ENCODE data around the gene B3GNT8.
A peak's percentile ranks its signal among the peaks of the same experiment; 100 is the strongest.

The B3GNT8 gene

DNA sequence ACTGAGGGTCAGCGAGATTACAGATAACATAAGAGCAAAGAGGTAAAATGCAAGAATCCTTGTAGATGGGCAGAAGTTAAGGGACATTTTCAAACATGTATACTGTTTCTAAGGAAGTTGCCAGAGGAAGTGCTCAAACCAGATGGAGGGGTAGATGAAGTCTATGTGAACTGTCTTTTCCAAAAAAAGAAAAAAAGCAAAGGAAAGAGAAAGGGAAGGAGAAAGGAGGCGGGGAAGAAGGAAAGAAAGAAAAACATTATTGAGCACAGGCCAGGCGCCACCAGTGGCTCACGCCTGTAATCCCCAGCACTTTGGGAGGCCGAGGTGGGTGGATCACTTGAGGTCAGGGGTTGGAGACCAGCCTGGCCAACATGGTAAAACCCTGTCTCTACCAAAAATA is 7.3 kb upstream of the B3GNT8 start:
- H3K4me1 ChIP-seq (ENCODE audit: low read length), result peaks cover 7% of the 10 kb centered on the region
- H3K27ac ChIP-seq (ENCODE audit: low read length), result no peak overlapping the region

GRCh38 chr19:41433171-41433570 is 6.0 kb upstream of the B3GNT8 start:
- Histone ChIP-seq H3K27ac (ENCODE audit: low read length) (no peak overlapping the region), H3K4me3 (ENCODE audit: low read length) (no peak overlapping the region), H4K20me1 (ENCODE audit: insufficient read depth, low read length) (no peaks in the 10 kb centered on the region), H3K4me1 (ENCODE audit: low read length) (no peaks in the 10 kb centered on the region), H2AFZ (ENCODE audit: low read depth, low read length) (no peak overlapping the region), H3K79me2 (ENCODE audit: low read length) (peaks cover 5% of the 10 kb centered on the region), H3K36me3 (replicated peaks; ENCODE audit: low read depth, low read length) (peaks cover 36% of the 10 kb centered on the region), H3K9ac (ENCODE audit: low read length) (no peak overlapping the region), H3K9me3 (ENCODE audit: insufficient read depth, low read length) (no peaks in the 10 kb centered on the region), H3K27me3 (ENCODE audit: low read depth, low read length) (no peaks in the 10 kb centered on the region), H3K4me2 (ENCODE audit: low read length) (no peak overlapping the region)
- no peak for TF ChIP-seq EZH2phosphoT487 (IDR thresholded peaks at IDR 0.05; ENCODE audit: low read depth)
- TF ChIP-seq, protein P1, sequence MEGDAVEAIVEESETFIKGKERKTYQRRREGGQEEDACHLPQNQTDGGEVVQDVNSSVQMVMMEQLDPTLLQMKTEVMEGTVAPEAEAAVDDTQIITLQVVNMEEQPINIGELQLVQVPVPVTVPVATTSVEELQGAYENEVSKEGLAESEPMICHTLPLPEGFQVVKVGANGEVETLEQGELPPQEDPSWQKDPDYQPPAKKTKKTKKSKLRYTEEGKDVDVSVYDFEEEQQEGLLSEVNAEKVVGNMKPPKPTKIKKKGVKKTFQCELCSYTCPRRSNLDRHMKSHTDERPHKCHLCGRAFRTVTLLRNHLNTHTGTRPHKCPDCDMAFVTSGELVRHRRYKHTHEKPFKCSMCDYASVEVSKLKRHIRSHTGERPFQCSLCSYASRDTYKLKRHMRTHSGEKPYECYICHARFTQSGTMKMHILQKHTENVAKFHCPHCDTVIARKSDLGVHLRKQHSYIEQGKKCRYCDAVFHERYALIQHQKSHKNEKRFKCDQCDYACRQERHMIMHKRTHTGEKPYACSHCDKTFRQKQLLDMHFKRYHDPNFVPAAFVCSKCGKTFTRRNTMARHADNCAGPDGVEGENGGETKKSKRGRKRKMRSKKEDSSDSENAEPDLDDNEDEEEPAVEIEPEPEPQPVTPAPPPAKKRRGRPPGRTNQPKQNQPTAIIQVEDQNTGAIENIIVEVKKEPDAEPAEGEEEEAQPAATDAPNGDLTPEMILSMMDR (IDR thresholded peaks at IDR 0.05; ENCODE audit: low read depth, low read length), result no peak

More for the DNA sequence above, 7.3 kb upstream of the B3GNT8 start:
- no peaks in the 10 kb centered on the region for H4K20me1 ChIP-seq (ENCODE audit: insufficient read depth, low read length)
- no peak overlapping the region for H2AFZ ChIP-seq (ENCODE audit: low read depth, low read length)
- no peak overlapping the region for H3K9ac ChIP-seq (ENCODE audit: low read length)
- no peak for TF ChIP-seq EZH2phosphoT487 (IDR thresholded peaks at IDR 0.05; ENCODE audit: low read depth)
- TF ChIP-seq, protein P1 (IDR thresholded peaks at IDR 0.05; ENCODE audit: low read depth, low read length), result no peak
- no peak overlapping the region for H3K4me3 ChIP-seq (ENCODE audit: low read length)
- peaks cover 18% of the 10 kb centered on the region for H3K79me2 ChIP-seq (ENCODE audit: low read length)
- H3K36me3 ChIP-seq (replicated peaks; ENCODE audit: low read depth, low read length), result peaks cover 34% of the 10 kb centered on the region
- H3K4me2 ChIP-seq (ENCODE audit: low read length), result no peak overlapping the region
- no peaks in the 10 kb centered on the region for H3K27me3 ChIP-seq (ENCODE audit: low read depth, low read length)
- no peaks in the 10 kb centered on the region for H3K9me3 ChIP-seq (ENCODE audit: insufficient read depth, low read length)

- H3K36me3 ChIP-seq (replicated peaks; ENCODE audit: low read depth, low read length), result peaks cover 30% of the 10 kb centered on the region
- H3K4me3 ChIP-seq (ENCODE audit: low read length), result no peak overlapping the region
- no peak overlapping the region for H3K27ac ChIP-seq (ENCODE audit: low read length)
- H3K79me2 ChIP-seq (ENCODE audit: low read length), result no peaks in the 10 kb centered on the region
- no peak overlapping the region for H3K9ac ChIP-seq (ENCODE audit: low read length)
- no peak overlapping the region for H2AFZ ChIP-seq (ENCODE audit: low read depth, low read length)
- H3K27me3 ChIP-seq (ENCODE audit: low read depth, low read length), result no peaks in the 10 kb centered on the region
- no peaks in the 10 kb centered on the region for H3K4me1 ChIP-seq (ENCODE audit: low read length)
- no peaks in the 10 kb centered on the region for H4K20me1 ChIP-seq (ENCODE audit: insufficient read depth, low read length)
- no peak overlapping the region for H3K4me2 ChIP-seq (ENCODE audit: low read length)
- no peak for TF ChIP-seq EZH2phosphoT487 (IDR thresholded peaks at IDR 0.05; ENCODE audit: low read depth)
- TF ChIP-seq, protein P1 (IDR thresholded peaks at IDR 0.05; ENCODE audit: low read depth, low read length), result peak; percentile 28; the same call in 1 of the 2 replicates
- H3K9me3 ChIP-seq (ENCODE audit: insufficient read depth, low read length), result no peaks in the 10 kb centered on the region
Measured at GRCh38 chr19:41431426-41432386, 4.5 kb upstream of the B3GNT8 start.

DNA sequence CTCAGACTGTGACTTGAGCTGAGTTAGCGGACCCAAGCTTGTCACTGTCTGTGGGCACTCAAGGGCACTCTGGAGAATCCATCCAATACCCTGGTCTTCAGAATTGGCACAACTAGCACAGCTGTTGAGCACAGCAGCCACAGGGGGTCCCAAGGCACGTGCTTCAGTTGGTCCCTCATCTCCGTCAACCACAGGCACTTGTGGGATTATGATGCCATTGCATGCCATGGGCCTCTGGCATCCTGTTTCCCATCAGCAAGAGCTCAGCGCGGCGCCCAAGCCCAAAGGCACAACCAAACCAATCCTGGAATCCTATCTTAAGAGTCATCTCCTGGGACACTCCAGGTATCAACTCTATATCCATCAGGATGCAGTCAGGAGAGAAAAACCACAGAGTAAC is 3.7 kb upstream of the B3GNT8 start:
- no peak overlapping the region for H3K27ac ChIP-seq (ENCODE audit: low read length)
- TF ChIP-seq EZH2phosphoT487 (IDR thresholded peaks at IDR 0.05; ENCODE audit: low read depth), result no peak
- TF ChIP-seq, protein P1 (IDR thresholded peaks at IDR 0.05; ENCODE audit: low read depth, low read length), result no peak
- no peaks in the 10 kb centered on the region for H3K79me2 ChIP-seq (ENCODE audit: low read length)
- H3K4me1 ChIP-seq (ENCODE audit: low read length), result no peaks in the 10 kb centered on the region
- H2AFZ ChIP-seq (ENCODE audit: low read depth, low read length), result no peak overlapping the region
- H3K4me2 ChIP-seq (ENCODE audit: low read length), result no peak overlapping the region
- no peaks in the 10 kb centered on the region for H4K20me1 ChIP-seq (ENCODE audit: insufficient read depth, low read length)
- no peak overlapping the region for H3K4me3 ChIP-seq (ENCODE audit: low read length)
- H3K36me3 ChIP-seq (replicated peaks; ENCODE audit: low read depth, low read length), result peaks cover 23% of the 10 kb centered on the region
- H3K9me3 ChIP-seq (ENCODE audit: insufficient read depth, low read length), result no peaks in the 10 kb centered on the region
- H3K27me3 ChIP-seq (ENCODE audit: low read depth, low read length), result no peaks in the 10 kb centered on the region
- H3K9ac ChIP-seq (ENCODE audit: low read length), result no peak overlapping the region

Measured in OCI-LY3 (cell line).